ENCODE results near the gene RALGPS1.

The RALGPS1 gene

DNA sequence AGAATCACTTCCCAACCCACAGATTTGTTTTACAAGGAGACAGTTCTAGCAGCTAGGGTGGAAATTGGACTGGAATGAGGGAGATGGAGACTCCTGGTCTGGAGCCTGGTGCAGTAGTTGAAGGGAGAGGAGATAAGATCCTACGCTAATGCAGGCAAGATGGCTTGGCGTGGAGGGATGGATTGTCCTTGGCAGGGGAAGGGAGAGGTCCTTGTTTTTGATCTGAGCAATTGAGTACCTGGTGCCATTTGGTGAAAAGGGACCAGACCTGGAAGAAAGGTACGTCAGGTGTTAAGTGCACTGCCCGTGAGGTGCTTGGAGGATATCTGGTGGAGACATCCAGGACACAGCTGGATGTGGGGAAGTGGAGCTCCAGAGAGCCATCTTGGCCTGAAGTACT lies 172.2 kb downstream of the RALGPS1 start:
- TF ChIP-seq, protein P1, sequence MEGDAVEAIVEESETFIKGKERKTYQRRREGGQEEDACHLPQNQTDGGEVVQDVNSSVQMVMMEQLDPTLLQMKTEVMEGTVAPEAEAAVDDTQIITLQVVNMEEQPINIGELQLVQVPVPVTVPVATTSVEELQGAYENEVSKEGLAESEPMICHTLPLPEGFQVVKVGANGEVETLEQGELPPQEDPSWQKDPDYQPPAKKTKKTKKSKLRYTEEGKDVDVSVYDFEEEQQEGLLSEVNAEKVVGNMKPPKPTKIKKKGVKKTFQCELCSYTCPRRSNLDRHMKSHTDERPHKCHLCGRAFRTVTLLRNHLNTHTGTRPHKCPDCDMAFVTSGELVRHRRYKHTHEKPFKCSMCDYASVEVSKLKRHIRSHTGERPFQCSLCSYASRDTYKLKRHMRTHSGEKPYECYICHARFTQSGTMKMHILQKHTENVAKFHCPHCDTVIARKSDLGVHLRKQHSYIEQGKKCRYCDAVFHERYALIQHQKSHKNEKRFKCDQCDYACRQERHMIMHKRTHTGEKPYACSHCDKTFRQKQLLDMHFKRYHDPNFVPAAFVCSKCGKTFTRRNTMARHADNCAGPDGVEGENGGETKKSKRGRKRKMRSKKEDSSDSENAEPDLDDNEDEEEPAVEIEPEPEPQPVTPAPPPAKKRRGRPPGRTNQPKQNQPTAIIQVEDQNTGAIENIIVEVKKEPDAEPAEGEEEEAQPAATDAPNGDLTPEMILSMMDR (IDR thresholded peaks at IDR 0.05): no peak

DNA sequence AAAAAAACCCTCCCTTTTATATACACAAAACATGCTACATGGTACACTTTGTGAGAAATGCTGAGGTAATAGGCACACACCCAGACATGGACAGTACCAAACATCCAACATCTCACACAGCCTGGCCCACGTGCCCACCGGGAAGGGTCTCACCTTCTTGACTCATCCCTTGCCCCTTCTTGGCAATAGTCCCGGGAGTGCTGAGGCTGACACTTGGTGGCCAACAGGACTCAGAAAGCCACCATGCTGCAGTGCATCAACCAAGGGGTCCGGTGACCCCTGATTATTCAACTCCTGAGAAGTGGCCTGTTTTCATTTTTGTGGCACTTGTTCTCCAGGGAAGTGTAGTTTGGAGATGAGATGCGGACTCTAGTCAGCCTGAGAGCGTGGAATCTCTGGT lies 172.8 kb downstream of the RALGPS1 start:
- TF ChIP-seq, protein P1 (IDR thresholded peaks at IDR 0.05): no peak

DNA sequence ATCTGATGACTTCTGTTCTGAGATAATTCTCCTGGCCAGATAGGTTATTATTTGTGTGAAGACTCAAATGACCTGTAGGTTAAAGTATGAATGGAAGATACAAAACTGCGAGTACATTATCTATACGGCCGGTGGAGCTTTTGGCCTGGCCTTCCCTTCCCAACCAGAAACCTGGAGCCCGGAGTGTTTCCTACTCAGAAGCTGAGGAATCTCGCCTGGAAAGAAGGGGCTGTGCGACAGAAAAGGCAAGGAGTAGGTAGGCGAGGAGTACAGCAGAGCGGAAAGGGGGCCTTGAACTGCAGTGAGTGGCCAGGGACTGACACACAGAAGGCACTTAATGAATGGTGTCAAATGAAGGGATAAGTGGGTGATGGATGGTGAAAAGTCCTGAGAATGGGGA lies 173.3 kb downstream of the RALGPS1 start:
- TF ChIP-seq, protein P1 (IDR thresholded peaks at IDR 0.05): no peak

DNA sequence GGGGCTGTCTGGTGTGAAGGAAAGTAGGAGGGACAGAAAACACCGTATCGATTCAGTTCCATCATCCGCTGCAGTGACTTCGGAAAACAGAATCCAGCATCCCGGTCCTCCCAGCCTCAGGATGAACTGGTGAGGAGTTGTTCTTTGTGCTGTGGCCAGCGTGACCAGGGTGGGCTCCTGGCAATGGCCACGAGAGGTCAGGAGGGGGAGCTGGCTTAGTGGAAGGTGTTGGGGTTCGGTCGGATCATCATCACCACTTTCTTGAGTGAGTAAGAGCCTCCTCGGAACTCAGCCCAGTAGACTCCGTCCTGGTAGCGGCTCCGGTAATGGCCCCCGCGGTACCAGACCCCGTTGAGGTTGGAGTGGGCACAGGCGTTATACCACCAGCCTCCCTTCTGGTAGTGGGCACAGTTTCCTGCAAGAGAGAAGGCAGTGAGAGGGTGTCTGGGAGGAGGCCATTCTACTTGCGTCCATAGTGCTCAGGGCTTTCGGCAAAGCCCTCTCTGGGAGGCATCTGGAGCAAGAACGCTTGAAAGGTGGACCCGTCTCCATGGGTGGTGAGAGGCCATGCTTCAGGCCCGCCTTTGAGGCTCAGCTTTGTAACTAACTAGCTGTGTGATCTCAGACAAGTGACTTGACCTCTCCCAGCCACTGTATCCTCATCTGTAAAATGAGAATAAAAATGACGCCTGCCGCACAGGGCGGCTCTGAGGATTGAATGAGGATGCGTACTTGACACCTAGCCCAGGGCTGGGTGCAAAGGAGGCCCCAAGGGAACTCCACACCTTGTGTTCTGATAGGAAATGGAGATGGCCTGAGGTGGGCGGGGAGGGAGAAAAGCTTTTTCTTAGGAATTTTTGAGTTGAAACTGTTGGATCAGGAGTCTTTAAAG lies 174.4 kb downstream of the RALGPS1 start:
- TF ChIP-seq, protein P1 (IDR thresholded peaks at IDR 0.05): no peak

DNA sequence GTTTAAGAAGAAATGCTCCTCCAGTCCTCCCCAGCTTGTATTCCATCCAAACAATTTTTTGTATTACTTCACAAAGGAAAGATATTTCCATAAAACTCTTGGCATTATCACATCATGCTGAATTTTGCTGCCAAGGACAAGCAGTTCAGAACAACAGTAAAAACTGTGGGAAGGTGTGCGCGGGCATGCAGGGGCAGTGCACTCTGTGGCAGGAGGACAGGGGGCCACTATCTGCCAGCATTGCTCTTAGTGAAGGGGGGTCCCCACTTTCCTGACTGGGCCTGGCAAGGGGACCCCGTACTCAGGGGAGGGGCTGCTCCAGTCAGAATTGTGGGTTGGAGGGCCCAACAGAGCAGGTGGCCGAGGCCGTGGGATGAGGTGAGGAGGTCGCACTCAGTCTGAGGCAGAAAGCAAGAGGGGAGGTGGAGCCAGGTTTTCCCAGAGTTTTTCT lies 175.1 kb downstream of the RALGPS1 start:
- TF ChIP-seq, protein P1 (IDR thresholded peaks at IDR 0.05): no peak

DNA sequence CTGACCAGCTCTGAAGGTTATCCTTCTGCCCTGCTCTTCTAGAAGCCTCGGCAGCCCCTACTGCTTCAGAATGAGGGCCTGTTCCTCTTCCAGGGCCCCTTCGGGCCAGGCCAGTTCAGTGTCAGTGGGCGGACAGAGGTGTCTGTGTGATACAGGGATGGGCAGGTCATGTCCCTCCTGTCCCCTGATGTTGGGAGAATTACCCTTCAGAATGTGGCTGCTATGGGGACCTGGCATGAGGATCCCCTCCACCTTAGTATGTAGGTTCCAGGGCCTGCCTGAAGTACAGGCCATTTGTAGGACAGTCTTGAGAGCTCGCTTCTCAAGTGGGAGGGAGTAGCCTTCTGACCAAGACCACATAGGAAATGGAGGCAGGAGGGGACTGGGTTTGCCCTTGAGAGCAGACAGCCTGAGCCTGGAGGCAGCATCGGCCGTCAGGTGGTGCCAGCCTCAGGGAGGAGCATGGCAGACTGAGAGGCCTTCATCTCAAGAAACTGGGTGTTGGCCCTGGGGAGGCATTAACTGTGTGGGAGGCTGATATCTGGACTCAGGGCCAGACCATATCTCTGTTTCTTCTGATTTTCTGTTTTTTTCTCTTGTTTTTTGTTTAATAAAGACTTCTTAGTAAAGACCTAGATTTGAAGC lies 175.9 kb downstream of the RALGPS1 start:
- TF ChIP-seq, protein P1 (IDR thresholded peaks at IDR 0.05): no peak

DNA sequence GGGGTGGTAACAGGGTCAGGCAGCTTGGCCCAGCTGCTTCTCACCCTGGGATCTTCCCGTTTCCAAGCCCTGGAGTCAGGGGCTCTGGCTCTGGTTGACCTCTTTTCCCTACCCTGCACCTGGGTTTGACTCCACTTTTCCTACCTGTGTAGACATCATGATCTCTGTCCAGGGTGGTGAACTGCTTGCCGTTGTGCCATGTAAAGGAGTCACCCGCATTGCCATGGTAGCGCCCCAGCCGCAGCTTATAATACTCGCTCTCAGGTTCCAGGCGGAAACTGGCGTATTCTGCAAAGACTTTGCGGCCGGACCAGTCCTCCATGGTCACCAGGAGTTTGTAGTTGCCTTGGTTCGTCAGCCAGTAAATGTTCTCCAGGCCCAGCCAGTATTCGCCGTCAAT lies 176.9 kb downstream of the RALGPS1 start:
- TF ChIP-seq, protein P1 (IDR thresholded peaks at IDR 0.05): no peak
